HCEC 1CT (cell line): Measurements from ENCODE around the gene XAGE1B.
"Not testable (repeated sequence)": the region's sequence is repeated elsewhere in the genome, so short reads cannot be mapped to it uniquely, and the experiment has no call there.

Source experiments
- DNase-seq: peaks from one replicate; pipeline ENCODE4 v3.0.0-alpha.2; 2017

Gene XAGE1B

GRCh38 chrX:52516987-52517325, at the start of gene XAGE1B:
XAGE1B (minus strand) TSS chrX:52517063; CDS start chrX:52515527, 1,536 bp downstream.
- not testable (repeated sequence) for DNase-seq

- DNase-seq, result no peak
Measured at GRCh38 chrX:52563105-52563504, 46.2 kb upstream of the XAGE1B start.

- DNase-seq, result no peak
Measured at GRCh38 chrX:52558140-52558539, 41.3 kb upstream of the XAGE1B start.

DNA sequence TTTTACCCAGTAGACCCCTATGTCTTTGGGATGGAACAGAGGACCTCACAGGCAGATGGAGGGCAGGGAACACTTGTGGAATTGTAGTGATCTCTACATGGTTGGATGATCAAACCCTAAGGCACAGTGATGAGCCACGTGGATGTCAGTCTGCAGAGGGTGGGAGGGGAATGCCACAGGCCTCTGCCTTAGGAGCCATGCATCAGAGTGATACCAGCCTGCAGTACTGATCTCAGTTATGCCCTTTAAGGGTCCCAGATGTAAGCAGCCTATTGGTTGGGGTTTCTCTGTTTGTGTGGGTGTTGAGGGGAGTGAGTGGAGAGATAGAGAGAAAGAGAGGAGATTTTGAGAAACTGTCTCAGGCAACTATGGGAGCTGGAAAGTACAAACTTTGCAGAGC, 39.9 kb upstream of the XAGE1B start:
- no peak for DNase-seq

DNA sequence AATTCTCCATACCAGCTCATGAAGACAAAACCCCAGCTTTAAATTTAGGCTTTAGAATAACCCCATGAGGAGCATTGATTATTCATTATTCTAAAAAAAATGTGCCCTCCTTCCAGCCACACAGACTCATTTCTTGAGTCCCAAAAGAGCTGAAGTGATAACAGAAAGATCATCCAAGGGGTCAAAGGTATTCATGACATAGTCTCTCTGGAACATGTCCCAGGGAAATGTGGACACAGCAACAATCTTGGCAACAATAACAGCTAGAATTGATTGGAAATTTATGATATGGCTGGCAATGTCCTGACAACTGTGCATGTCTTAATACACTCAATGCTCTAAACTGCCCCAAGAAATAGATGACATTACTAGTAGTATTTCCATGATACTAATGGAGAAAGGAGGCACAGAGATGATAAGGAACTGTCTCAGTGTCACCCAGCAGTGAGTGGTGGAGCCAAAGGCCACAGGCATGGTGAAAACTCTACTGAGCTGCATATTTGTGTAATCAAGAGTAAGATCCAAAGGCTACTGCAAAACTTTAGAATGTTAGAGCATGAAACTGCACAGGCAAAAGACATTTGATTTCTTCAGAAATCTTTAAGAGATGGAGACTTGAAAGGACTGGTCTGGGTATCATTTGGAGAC, 37.3 kb upstream of the XAGE1B start:
- DNase-seq, result no peak

DNA sequence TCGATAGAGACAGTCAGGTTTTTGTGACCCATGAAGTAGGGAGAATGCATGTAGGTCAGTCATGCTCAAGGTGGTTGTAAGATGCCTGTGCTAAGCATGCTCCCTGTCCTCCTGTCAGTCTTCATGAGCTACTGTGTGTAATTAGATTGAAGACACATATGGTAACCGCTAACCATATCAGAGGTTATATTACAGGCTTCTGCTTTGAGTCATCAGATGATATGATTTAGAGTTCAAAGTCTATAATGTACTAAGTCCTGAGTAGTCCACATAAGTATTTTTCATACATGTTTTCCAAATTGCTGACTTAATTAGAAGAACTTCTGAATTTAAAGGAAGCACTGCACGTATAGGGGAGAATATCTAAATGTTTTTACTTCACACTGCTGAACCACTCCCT, 31.9 kb upstream of the XAGE1B start:
- DNase-seq, result not testable (repeated sequence)

DNA sequence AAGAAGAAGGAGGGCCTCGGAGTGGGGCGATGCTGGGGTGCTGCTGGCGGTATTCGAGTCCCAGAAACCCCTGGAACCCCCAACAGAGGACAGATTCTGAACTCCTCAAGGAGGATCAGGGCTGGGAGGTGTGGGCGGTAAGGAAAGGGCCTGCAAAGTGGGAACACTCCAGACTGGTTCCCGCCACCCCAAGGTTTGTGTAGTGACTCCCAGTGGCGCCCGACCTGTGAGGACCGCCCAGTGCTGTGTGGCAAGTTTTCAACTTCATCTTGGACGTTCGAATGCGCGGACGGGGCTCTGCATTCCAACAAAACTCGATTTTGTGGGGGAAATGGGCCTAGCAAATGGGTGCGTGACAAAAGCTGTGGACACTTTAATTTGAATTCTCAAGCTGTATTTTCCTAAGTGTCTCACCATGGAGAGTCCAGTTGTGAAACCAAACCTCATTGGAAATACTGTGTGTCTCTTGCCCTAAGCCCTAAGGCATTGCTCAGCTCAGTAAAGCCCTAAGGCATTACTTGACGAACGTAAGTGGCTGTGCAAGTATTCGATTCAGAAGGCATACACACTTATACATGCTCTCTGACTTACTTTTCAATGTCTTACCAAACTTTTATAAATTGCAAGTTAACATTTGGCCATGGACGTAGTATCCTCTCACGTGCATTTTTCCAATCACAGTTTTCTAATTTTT, 27.4 kb upstream of the XAGE1B start:
- no peak for DNase-seq

GRCh38 chrX:52542311-52542710, 25.4 kb upstream of the XAGE1B start:
- no peak for DNase-seq

- not testable (repeated sequence) for DNase-seq
Measured at GRCh38 chrX:52541051-52541450, 24.2 kb upstream of the XAGE1B start.

GRCh38 chrX:52516110-52516986, 515 bp downstream of the XAGE1B start:
- not testable (repeated sequence) for DNase-seq

DNA sequence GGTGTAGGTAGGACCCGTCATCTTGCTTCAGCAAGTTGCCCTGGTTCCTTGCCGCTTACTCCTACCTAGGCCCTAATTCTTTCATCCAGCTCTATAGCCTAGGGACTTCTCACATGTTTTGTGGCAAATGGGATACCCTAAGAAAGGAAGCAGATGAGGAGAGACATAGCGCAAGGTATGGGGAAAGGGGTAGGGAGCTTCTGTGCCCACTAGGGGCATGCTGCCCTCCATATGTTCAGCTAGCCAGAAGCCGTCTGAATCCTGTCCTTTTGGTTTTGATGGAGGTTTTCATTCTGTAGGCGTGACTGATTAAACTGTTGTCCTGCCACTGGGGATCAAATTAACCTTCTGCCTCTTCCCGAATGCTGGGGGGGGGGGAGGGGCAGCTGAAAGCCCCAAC, 5.7 kb downstream of the XAGE1B start:
- not testable (repeated sequence) for DNase-seq

DNA sequence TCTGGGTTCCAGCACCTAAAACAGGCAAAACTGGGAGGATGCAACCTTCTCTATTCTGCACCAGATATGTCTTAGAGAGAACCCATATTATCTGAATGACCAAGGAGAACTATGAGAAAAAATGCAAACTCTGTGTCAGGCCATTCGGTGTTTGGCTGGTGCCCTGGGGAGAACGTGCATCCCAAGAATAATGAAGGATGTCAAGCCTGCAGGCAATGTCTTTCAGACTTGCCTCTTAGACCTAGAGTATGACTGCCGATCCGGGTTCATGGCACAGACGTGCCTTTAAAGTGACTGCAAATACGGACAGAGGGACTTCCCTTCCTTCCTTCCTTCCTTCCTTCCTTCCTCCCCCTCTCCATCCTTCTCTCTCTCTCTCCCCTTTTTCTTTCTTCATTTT, 6.9 kb downstream of the XAGE1B start:
- no peak for DNase-seq

- DNase-seq, result no peak
Measured at GRCh38 chrX:52507331-52507730, 9.5 kb downstream of the XAGE1B start.

DNA sequence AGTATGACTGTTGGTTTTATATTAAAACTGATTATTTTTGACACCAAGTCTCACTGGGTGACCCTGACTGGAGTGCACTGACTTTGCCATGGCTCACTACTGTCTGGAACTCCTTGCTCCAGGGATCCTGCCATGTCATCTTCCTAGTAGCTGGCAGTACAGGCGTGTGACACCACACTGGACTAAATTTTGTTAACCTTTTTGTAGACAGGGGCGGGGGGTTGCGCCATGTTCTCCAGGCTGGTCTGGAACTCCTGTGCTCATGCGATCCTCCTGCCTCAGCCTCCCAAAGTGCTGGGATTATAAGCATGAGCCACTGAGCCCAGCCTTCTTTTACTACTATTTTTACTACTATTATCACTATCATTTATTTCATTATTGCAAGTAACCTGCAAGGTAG, 12.3 kb downstream of the XAGE1B start:
- DNase-seq, result no peak

DNA sequence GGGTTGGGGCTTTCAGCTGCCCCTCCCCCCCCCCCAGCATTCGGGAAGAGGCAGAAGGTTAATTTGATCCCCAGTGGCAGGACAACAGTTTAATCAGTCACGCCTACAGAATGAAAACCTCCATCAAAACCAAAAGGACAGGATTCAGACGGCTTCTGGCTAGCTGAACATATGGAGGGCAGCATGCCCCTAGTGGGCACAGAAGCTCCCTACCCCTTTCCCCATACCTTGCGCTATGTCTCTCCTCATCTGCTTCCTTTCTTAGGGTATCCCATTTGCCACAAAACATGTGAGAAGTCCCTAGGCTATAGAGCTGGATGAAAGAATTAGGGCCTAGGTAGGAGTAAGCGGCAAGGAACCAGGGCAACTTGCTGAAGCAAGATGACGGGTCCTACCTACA, 15.5 kb downstream of the XAGE1B start:
- not testable (repeated sequence) for DNase-seq

- DNase-seq, result not testable (repeated sequence)
Measured at GRCh38 chrX:52496419-52496772, 20.5 kb downstream of the XAGE1B start.

- DNase-seq, result not testable (repeated sequence)
Measured at GRCh38 chrX:52495545-52496418, 21.1 kb downstream of the XAGE1B start, which contains the start of gene XAGE1A. XAGE1A (plus strand) TSS chrX:52495808; CDS start chrX:52497362, 1,554 bp downstream.

GRCh38 chrX:52471301-52471700, 45.6 kb downstream of the XAGE1B start:
- DNase-seq, result not testable (repeated sequence)
